HCT116 (cell line): ENCODE measurements around the gene ITGAD. TPM values are rescaled to one million over a fixed set of nuclear protein-coding genes. Genes with fewer than 3 reads are reported as not detected.
"Not testable (repeated sequence)": the region's sequence is repeated elsewhere in the genome, so short reads cannot be mapped to it uniquely, and the experiment has no call there.

Source experiments
- ATAC-seq: fragments of 200-7000 bp; cut with Tn5 transposase; 2 replicates; pipeline ENCODE4 v1.9.1; 2020; ENCODE audit warnings: mild to moderate bottlenecking, moderate library complexity
- BruUV-seq: library from RNA; stranded (reverse); fragments of 400-500 nt; replicated peaks from 2 replicates; lab custom pipeline; 2021; lab: Mats Ljungman, UMichigan
- CTCF ChIA-PET: fragments of 300-600 bp; sonication (Branson Sonifier 250); formaldehyde crosslinking; loops from one replicate; lab custom pipeline; 2021; ENCODE audit warnings: antibody characterized with exemption; lab: Charles Lee
- POLR2A ChIA-PET: fragments of 300-600, 350-600 bp; sonication (Branson Sonifier 250); formaldehyde crosslinking; loops from one replicate; lab custom pipeline; 2021; ENCODE audit warnings: antibody characterized with exemption; lab: Charles Lee
- RAD21 ChIA-PET, 2 experiments: fragments of 300-600 bp; sonication (Branson Sonifier 250); formaldehyde crosslinking; loops; one replicate each; lab custom pipeline; 2023; ENCODE audit warnings: low total read pairs in 2 of 2; ENCODE audit not compliant: uncharacterized antibody in 2 of 2, unreplicated experiment in 2 of 2, low non-redundant PET in 1 of 2; lab: Charles Lee
- DNase-seq: peaks from one replicate; pipeline ENCODE4 v3.0.0-alpha.2; 2010; ENCODE audit warnings: low read depth, low spot score
- H2AFZ ChIP-seq: fragments of 200-600 bp; shearing (Covaris generic), sonication (generic); 2 replicates; pipeline ENCODE4 v1.6.1; 2017; ENCODE audit warnings: low read depth, mixed run types, mixed read lengths, antibody characterized with exemption, low read length; ENCODE audit not compliant: poor library complexity, severe bottlenecking
- H3K27ac ChIP-seq: 2 replicates; pipeline ENCODE4 v1.5.1; 2012; ENCODE audit warnings: low read depth, low read length
- H3K27me3 ChIP-seq: fragments of 200-600 bp; sonication (generic); 2 replicates; pipeline ENCODE4 v1.6.1; 2016; ENCODE audit warnings: mixed run types, low read length, mixed read lengths; ENCODE audit not compliant: insufficient read depth
- H3K36me3 ChIP-seq, 2 experiments: fragments of 200-500 bp in 1 of 2; fragments of 200-600 bp in 1 of 2; sonication (Bioruptor generic) in 1 of 2; sonication (generic) in 1 of 2; 2 replicates each; pipeline versions ENCODE4 v1.5.1 to v1.6.1; 2014 to 2016; ENCODE audit warnings: low read length in 2 of 2, inconsistent platforms in 1 of 2, mixed read lengths in 1 of 2, mixed run types in 1 of 2; ENCODE audit not compliant: insufficient read depth in 2 of 2, control insufficient read depth in 1 of 2
- H3K4me1 ChIP-seq, 2 experiments: fragments of 200-600 bp in 1 of 2; sonication (generic) in 1 of 2; 2 replicates each; pipeline versions ENCODE4 v1.5.1 to v1.6.1; 2012 to 2017; ENCODE audit warnings: low read length in 2 of 2, inconsistent platforms in 1 of 2, mild to moderate bottlenecking in 1 of 2, mixed read lengths in 1 of 2, mixed run types in 1 of 2, moderate library complexity in 1 of 2; ENCODE audit not compliant: insufficient read depth in 2 of 2, control insufficient read depth in 1 of 2
- H3K4me2 ChIP-seq: fragments of 200-600 bp; sonication (generic); 2 replicates; pipeline ENCODE4 v1.6.1; 2017; ENCODE audit warnings: mixed run types, low read length, mixed read lengths
- H3K4me3 ChIP-seq, 2 experiments: fragments of 200-600 bp in 1 of 2; sonication (generic) in 1 of 2; replicated peaks in 1 of 2; 2 replicates each; pipeline ENCODE4 v1.5.1; 2011 to 2016; ENCODE audit warnings: low read length in 2 of 2, control low read depth in 1 of 2, low read depth in 1 of 2, mild to moderate bottlenecking in 1 of 2, mixed read lengths in 1 of 2, mixed run types in 1 of 2
- H3K79me2 ChIP-seq: fragments of 200-600 bp; sonication (generic); 2 replicates; pipeline ENCODE4 v1.6.1; 2017; ENCODE audit warnings: mild to moderate bottlenecking, mixed run types, low read length, moderate library complexity, mixed read lengths; ENCODE audit not compliant: insufficient read depth
- H3K9ac ChIP-seq: fragments of 200-600 bp; sonication (generic); 2 replicates; pipeline ENCODE4 v1.6.1; 2016; ENCODE audit warnings: low read length, mixed read lengths
- H3K9me2 ChIP-seq: fragments of 200-600 bp; sonication (generic), shearing (Covaris generic); 2 replicates; pipeline ENCODE4 v1.6.1; 2017; ENCODE audit warnings: mixed run types, mild to moderate bottlenecking, moderate library complexity; ENCODE audit not compliant: insufficient read depth
- H3K9me3 ChIP-seq, 2 experiments: fragments of 200-500 bp in 1 of 2; fragments of 200-600 bp in 1 of 2; sonication (Bioruptor generic) in 1 of 2; sonication (generic) in 1 of 2; 2 replicates each; pipeline ENCODE4 v1.6.1; 2014 to 2017; ENCODE audit warnings: low read length in 2 of 2, mixed read lengths in 2 of 2, inconsistent platforms in 1 of 2, low read depth in 1 of 2, mild to moderate bottlenecking in 1 of 2, mixed run types in 1 of 2, moderate library complexity in 1 of 2; ENCODE audit not compliant: control insufficient read depth in 1 of 2, insufficient read depth in 1 of 2
- H4K20me1 ChIP-seq: fragments of 200-600 bp; sonication (generic), shearing (Covaris generic); 2 replicates; pipeline ENCODE4 v1.6.1; 2017; ENCODE audit warnings: mixed run types, mild to moderate bottlenecking, moderate library complexity; ENCODE audit not compliant: insufficient read depth
- ATF3 ChIP-seq: IDR thresholded peaks from 2 replicates; pipeline ENCODE4 v1.6.1; 2012
- EZH2 ChIP-seq: fragments of 200-600 bp; sonication (generic); IDR thresholded peaks from 2 replicates; pipeline ENCODE4 v1.6.1; 2017; ENCODE audit warnings: antibody characterized with exemption, mixed run types
- FOSL1 ChIP-seq: IDR thresholded peaks from 2 replicates; pipeline ENCODE4 v1.6.1; 2012; ENCODE audit warnings: low read depth
- MAX ChIP-seq: IDR thresholded peaks from 2 replicates; pipeline ENCODE4 v1.6.1; 2012
- POLR2A ChIP-seq: IDR thresholded peaks from 2 replicates; pipeline ENCODE4 v1.7.0; 2011; ENCODE audit warnings: borderline replicate concordance; ENCODE audit not compliant: insufficient read depth, insufficient read length; ENCODE audit errors: extremely low read depth
- RAD21 ChIP-seq: IDR thresholded peaks from 2 replicates; pipeline ENCODE4 v1.6.1; 2012; ENCODE audit warnings: low read depth, mild to moderate bottlenecking
- SP1 ChIP-seq: IDR thresholded peaks from 2 replicates; pipeline ENCODE4 v1.6.1; 2012; ENCODE audit warnings: low read depth
- SRF ChIP-seq: IDR thresholded peaks from 2 replicates; pipeline ENCODE4 v1.6.1; 2012; ENCODE audit warnings: low read depth
- TCF7L2 ChIP-seq: IDR thresholded peaks from 2 replicates; pipeline ENCODE4 v1.7.0; 2011; ENCODE audit warnings: borderline replicate concordance, inconsistent platforms; ENCODE audit not compliant: insufficient read depth, insufficient read length; ENCODE audit errors: extremely low read depth
- ZNF274 ChIP-seq: fragments of 200-500 bp; sonication (Bioruptor generic); IDR thresholded peaks from 2 replicates; pipeline ENCODE4 v1.6.1; 2014; ENCODE audit warnings: mild to moderate bottlenecking, low read depth, low read length, inconsistent platforms
- intact Hi-C: fragments of 100-400 bp; cut with micrococcal nuclease; formaldehyde crosslinking; loops from 2 replicates; pipeline ENCODE4 v1.10.0; 2022
- total RNA-seq: library from RNA; stranded (reverse); gene quantifications from one replicate; pipeline ENCODE4 v1.2.1, GENCODE V29; 2021; ENCODE audit not compliant: unreplicated experiment

The ITGAD gene
- total RNA-seq, 1 experiment from 2014 or later: 0.12 TPM

- BruUV-seq: no TSS peak
- POLR2A ChIA-PET: no interaction called here
Measured at GRCh38 chr16:31414706-31415105, 21.6 kb downstream of the ITGAD start.

GRCh38 chr16:31416371-31416770 lies 23.2 kb downstream of the ITGAD start:
- H2AFZ ChIP-seq: no peak overlapping the region
- CTCF ChIA-PET: no interaction called here
- intact Hi-C loops: no loop called here

More at GRCh38 chr16:31414706-31415105, 21.6 kb downstream of the ITGAD start:
- Histone ChIP-seq H3K4me1 (peaks cover 0 to 4% of the 10 kb centered on the region in 2 experiments; a peak in 2 of 4 replicates), H3K9ac (no peak overlapping the region), H2AFZ (no peak overlapping the region), H3K4me3 (no peak overlapping the region), H3K9me3 (no peaks in the 10 kb centered on the region), H3K4me2 (no peak overlapping the region), H3K79me2 (no peaks in the 10 kb centered on the region), H3K36me3 (no peaks in the 10 kb centered on the region), H4K20me1 (no peaks in the 10 kb centered on the region), H3K27ac (no peak overlapping the region), H3K27me3 (no peaks in the 10 kb centered on the region), H3K9me2 (no peaks in the 10 kb centered on the region)
- ChIA-PET CTCF (no interaction called here), RAD21 (no interaction called here)
- intact Hi-C loops: no loop called here
- TF ChIP-seq SP1 (no peak), SRF (no peak), MAX (no peak), TCF7L2 (no peak), FOSL1 (no peak), POLR2A (no peak), ATF3 (no peak)
- ATAC-seq (no peak), DNase-seq (no peak)

GRCh38 chr16:31417036-31417435 lies 23.9 kb downstream of the ITGAD start:
- RAD21 ChIA-PET, H2AFZ ChIP-seq, H3K4me3 ChIP-seq, DNase-seq, H3K27me3 ChIP-seq, H3K27ac ChIP-seq, H3K4me1 ChIP-seq, ATAC-seq, H4K20me1 ChIP-seq, H3K9me3 ChIP-seq, H3K9me2 ChIP-seq, H3K9ac ChIP-seq, POLR2A ChIA-PET, BruUV-seq, H3K36me3 ChIP-seq, H3K4me2 ChIP-seq, H3K79me2 ChIP-seq, intact Hi-C loops, CTCF ChIA-PET: not testable (repeated sequence)

More at GRCh38 chr16:31416371-31416770, 23.2 kb downstream of the ITGAD start:
- RAD21 ChIA-PET: no interaction called here
- no TSS peak for BruUV-seq
- H3K4me2 ChIP-seq: no peak overlapping the region
- no peak for ATAC-seq
- no peak overlapping the region for H3K4me3 ChIP-seq
- no peak for TF ChIP-seq RAD21
- no peak for TF ChIP-seq ZNF274
- no peak for TF ChIP-seq SP1
- TF ChIP-seq EZH2: no peak
- no peaks in the 10 kb centered on the region for H3K9me3 ChIP-seq
- no peaks in the 10 kb centered on the region for H4K20me1 ChIP-seq
- POLR2A ChIA-PET: no interaction called here
- no peaks in the 10 kb centered on the region for H3K4me1 ChIP-seq
- no peak overlapping the region for H3K27ac ChIP-seq
- H3K9me2 ChIP-seq: no peaks in the 10 kb centered on the region
- H3K27me3 ChIP-seq: peaks cover 3% of the 10 kb centered on the region; the same call in 1 of the 2 replicates
- H3K9ac ChIP-seq: no peak overlapping the region
- no peaks in the 10 kb centered on the region for H3K79me2 ChIP-seq
- H3K36me3 ChIP-seq: no peaks in the 10 kb centered on the region
- DNase-seq: no peak
